Kidney tubule cell (primary cell): ENCODE data around the gene BOLA2.
"Not testable (repeated sequence)": the region's sequence is repeated elsewhere in the genome, so short reads cannot be mapped to it uniquely, and the experiment has no call there.

Experiments used
- DNase-seq: peaks from one replicate; pipeline ENCODE4 v3.0.0-alpha.2; 2018; ENCODE audit warnings: low spot score

BOLA2 gene

DNA sequence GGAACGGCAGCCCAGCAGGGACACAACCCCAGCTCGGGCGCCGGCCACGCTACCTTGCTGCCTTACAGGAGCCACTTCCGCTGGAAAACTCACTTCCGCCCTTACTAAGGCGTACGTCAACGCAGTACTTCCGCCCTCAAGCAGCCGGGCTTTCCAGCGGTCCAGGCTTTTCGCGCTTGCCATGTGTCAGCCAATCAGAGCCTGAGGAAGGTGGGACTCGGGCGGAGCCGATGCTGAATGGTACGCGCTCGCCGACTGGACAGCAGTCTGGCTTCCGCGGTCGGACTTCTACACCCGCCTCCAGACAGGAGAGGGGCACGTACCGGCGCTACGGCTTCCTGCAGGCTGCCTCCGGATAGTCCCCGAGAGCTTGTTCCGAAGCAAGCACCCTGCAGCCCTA, at the start of gene BOLA2, which contains the start of gene SLX1B:
BOLA2 (minus strand) TSS at position 83 of the 400 bp plus-strand sequence. CDS start 98 bp downstream, outside the sequence.
SLX1B (plus strand) TSS at position 265 of the 400 bp plus-strand sequence.
- not testable (repeated sequence) for DNase-seq

DNA sequence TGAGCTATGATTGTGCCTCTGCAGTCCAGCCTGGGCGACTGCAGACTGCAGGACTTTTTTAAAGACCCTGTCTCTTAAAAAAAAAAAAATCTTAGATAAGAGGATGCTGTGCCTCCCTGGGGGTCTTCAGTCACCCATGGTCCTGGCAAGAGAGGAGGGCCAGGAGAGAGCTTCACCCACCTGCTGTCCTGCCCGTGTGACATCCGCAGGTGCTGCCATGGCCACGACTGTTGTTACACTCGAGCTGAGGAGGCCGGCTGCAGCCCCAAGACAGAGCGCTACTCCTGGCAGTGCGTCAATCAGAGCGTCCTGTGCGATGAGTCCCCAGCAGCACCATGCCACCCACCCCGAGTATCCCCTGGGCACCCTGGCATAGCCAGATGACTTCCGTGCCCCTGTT, 28.1 kb upstream of the BOLA2 start:
- not testable (repeated sequence) for DNase-seq

DNA sequence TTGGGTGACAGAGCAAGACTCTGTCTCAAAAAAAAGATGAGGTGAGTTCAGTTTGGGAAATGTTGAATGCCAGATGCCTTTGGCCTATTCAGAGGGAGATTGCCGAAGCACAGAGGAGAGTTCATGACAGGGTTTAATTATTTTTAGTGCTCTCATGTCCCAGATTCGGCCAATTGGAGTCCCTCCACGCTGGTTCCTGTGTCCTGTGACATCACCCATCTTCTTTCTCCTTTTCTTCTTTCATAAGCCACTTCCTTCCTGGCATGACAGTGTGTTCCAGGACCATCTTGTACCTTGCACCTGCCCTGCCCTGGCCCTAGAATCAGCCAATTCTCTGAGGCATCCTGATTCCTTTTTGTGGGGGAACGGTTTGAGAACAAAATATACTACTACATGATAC, 17.9 kb upstream of the BOLA2 start:
- not testable (repeated sequence) for DNase-seq

DNA sequence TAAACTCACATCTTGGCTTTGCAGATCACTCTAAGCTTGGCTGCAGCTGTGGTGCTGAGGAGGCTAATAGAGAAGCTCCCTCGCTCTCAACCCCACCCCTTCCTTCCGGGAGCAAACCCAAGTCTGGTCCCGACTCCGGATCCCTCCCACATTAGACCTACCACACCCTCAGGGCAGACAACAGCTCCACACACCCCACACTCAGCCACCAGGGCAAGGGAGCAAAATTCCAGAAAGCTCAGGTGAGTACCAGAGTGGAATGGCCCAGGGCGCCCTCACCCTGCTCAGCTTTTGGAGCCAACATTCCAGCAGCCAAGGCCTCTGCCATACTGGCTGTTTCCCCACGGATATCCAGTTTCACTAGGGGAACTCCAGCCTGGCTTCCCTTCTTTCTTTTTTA, 15.5 kb upstream of the BOLA2 start:
- not testable (repeated sequence) for DNase-seq

DNA sequence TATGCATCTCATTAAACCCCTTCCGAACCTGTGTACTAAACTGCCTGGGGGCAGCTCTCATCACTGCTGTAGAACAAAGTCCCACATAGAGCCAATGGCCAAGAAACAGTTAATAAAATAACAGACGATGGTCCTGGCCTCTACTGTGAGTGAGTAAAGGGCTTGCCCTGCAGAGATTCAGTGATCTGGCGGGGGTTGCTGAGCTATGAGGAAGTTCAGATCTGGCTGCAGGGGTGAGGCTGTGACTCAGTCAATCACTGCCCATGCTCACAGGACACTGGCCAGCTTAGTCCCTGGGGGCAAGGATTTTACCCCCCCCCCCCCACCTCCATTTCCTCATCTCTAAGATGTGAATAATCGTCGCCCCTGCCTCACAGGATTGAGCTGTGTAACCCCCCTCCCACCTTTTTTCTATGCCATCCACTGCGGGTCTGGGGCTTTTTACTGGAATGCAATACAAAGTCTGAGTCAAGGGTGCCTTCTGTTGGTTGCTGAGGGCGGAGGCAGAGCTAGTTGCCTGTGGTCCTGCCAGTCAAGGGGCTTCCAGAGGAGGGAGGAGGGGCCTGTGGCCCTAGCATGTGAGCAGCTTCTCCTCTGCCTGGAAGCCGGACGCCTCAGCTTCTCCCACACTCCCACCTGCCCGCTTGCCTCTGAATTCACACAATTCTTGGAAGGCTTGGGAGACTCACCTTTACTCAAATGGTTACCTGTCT, 13.7 kb upstream of the BOLA2 start:
- not testable (repeated sequence) for DNase-seq

DNA sequence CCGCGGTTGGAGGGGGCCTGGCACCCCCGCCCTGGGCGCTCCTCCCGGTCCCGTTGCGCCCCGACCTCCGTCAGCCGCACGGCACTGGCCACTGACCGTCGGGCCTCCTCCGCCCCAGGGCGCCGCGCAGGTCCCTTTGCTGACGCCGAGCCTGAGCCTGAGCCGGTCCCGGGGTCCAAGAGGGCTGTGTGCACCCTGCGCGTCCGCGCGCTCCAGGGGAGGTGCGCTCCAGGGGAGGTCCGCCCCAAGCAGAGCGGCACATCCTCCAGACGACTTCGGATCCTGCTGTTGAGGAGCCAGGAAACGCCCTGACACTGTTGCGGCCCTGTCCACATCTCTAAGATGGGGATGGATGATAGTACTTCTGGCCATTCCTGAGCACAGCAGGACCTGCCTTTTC, 12.8 kb upstream of the BOLA2 start:
- DNase-seq: not testable (repeated sequence)

DNA sequence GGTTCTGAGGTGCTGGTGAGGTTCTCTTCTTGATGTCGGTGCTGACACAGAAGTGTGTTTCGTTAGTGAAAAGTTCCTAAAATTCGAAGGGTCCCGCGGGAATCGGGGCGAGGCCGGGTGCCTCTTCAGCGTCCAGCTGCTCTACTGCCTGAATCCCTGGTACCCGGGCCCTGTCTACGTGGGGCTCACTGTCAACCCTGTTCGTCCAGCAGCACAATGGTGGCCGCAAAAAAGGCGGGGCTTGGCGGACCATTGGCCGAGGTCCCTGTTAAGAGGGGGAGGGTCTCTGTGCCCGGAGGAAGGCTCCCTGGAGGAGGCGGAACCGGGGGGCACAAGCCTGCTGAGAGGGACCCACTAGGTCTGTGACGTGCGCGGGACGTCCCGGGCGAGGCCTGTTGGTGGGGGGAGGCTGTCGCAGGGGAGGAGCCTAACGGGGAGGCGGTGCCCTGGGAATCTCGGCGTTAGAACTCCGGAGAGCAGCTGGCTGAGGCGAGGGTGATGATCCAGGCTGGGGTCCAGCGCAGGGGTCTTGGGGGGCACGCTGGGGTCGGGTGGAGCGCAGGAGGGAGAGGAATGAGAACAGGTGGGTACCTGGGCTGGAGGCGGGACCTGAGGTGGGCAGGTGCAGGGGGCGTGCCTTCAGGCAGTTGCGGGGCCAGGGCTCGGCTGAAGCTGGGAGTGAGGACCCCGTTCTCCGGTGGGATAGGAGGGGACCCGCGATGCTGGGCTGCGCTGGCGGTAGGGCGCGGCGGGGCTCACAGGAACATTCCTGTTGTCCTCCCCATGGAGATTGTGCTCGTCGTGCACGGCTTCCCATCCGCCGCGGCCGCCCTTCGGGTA, 12.1 kb upstream of the BOLA2 start:
- DNase-seq: not testable (repeated sequence)

DNA sequence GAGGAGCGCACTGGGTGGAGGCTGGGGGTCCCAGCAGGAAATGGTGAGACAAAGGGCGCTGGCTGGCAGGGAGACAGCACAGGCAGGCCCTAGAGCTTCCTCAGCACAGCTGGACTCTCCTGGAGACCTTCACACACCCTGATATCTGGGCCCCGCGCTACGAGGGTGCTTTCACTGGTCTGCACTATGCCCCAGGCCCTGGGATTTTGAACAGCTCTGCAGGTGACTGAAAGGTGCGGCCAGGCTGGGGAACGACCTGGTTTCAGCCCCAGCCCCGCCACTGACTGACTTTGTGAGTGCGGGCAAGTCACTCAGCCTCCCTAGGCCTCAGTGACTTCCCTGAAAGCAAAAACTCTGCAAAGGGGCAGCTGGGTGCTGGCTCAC, 6.5 kb upstream of the BOLA2 start:
- not testable (repeated sequence) for DNase-seq

DNA sequence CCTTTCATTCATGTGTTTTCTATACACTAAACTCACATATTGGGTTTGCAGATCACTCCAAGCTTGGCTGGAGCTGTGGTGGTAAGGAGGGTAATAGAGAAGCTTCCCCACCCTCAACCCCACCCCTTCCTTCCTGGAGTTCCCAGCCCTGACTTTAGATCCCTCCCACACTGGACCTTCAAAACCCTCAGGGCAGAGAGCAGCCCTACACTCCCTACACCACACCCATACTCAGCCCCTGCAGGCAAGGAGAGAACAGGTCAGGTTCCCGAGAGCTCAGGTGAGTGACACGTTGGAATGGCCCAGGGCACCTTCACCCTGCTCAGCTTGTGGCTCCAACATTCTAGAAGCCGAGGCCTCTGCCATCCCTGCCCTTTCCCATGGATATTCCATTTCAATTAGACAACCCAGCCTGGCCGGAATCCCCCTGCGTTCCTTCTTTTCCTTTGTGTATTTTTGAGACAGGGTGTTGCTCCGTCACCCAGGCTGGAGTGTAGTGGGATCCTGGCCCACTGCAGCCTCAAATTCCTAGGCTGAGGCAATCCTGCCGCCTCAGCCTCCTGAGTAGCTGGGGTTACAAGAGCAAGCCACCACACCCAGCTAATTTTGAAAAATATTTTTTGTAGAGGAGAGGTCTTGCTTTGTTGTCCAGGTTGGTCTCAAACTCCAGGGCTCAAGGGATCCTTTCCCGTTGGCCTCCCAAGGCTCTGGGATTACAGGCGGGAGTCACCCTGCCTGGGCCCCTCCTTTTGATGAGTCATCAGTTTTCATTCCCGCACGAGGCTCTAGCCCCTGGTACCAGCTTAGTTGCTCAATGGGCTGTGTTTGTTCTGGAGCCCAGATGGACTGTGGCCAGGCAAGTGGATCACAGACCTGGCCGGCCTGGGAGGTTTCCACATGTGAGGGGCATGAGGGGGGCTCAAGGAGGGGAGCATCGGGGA, 5.8 kb upstream of the BOLA2 start, which contains the start of gene SULT1A4:
SULT1A4 (plus strand) TSS at position 208 of the 941 bp plus-strand sequence. CDS start 1,473 bp downstream, outside the sequence.
- DNase-seq: not testable (repeated sequence)

DNA sequence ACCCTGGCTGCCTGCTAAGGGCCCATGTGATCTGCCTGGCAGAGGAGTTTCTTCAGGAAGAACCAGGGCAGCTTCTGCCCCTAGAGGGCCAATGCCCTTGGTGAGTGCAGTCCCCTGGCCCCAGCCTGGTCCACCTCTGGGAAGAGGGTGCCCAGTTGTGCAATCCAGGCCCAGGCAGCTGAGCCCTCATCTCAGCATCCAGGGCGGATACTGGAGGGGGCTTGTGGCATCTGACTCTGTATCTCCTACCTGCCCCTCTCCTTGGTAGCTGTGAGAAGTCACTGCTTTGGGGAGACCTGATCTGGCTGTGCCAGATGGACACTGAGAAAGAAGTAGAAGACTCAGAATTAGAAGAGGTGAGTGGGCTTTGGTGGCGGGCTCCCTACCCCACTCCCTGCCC, 3.5 kb upstream of the BOLA2 start:
- DNase-seq: not testable (repeated sequence)

DNA sequence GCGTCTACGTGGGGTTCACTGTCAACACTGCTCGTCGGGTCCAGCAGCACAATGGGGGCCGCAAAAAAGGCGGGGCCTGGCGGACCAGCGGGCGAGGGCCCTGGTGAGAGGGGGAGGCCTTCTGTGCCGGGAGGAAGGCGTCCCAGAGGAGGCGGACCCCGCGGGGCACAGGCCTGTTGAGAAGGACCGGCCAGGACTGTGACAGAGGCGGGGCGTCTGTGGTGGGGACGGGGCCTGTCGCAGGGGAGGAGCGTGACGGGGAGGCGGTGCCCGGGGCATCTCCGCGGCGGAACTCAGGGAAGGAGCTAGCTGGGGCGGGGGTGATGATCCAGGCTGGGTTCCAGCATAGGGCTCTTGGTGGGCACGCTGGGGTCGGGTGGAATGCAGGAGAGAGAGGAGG, 677 bp upstream of the BOLA2 start:
- DNase-seq: not testable (repeated sequence)

DNA sequence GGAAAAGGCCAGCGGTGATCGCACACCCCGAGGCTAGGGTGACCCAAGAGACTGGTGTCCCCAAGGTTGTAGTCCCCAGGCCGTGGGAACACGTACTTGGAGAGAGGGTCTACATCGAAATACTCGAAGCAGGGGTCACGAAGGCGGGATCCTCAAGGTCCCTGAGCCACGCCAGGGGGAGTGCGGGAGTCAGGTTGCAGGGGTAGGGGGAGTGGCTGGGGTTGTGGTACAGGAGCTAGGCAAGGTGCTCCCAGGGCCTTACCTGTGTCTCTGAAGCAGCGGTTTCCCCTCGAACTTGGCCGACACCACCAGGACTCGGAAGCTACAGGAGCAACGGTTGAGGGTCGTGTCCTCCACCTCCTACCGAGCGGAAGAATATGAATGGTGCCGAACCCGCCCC, 397 bp downstream of the BOLA2 start:
- DNase-seq: not testable (repeated sequence)

DNA sequence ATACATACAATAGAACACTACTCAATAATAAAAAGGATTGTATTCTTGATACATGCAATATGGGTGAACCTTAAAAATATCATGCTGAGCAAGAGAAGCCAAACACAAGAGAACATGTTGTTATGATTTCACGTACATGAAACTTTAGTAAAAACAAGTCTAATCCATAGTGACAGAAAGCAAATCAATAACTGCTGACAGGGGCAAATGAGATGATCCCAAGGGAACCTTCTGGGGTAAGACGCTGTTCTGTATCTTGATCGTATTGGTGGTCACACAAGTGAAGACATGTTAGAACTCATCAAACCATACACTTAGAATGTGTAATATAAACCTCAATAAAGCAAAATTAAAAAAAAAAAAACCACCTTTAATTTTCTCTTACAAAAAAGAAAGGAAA, 28.8 kb downstream of the BOLA2 start:
- not testable (repeated sequence) for DNase-seq

DNA sequence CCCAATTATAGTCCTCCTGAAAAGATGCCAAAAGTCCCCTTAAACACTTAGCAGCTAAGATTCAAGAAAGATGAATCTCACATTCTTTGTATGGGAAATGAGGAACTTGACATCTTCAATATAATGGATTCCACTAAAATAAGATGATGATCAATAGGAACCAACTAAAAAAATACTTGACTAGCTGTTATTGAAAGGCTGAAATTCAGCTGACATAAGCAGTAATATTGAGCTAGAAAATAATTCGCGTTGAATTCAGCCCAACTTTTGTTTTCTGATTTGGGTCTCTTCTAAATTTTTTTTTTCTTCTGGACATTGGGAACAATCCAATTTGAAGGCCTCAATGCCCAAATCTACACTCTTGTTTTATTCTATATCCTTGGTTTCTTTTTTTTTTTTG, 30.6 kb downstream of the BOLA2 start:
- DNase-seq: not testable (repeated sequence)

DNA sequence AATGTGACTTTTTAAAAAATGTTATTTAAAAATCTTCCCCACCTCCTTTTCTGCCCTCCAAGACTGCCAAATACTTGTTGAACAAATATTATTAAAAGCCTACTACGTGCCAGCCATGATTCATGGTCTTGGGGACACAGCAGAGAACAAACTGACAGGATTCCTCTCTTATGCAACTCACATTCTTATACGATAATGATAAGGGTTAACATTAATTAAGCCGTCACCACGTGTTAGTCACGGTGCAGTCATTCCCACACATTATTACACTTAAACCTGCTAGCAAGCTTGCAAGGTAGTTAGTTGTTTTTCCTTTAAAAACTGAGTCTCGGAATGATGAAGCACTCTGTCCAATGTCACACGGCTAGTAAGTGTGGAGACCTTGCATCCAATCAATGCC, 48.9 kb downstream of the BOLA2 start:
- peak; percentile 70 for DNase-seq
